GM10248 (cell line): ENCODE measurements around the gene GBP3.
"Not testable (repeated sequence)": the region's sequence is repeated elsewhere in the genome, so short reads cannot be mapped to it uniquely, and the experiment has no call there.

Experiments
- CTCF ChIA-PET: fragments of 300-600 bp; sonication (Branson Sonifier 250); formaldehyde crosslinking; extraction: SDS; loops from one replicate; lab custom pipeline; 2021; ENCODE audit warnings: antibody characterized with exemption; lab: Yijun Ruan, JAX
- POLR2A ChIA-PET: fragments of 350-650 bp; sonication (Branson Sonifier 250); formaldehyde crosslinking; extraction: SDS; loops from one replicate; lab custom pipeline; 2020; ENCODE audit warnings: antibody characterized with exemption; lab: Yijun Ruan, JAX
- DNase-seq: peaks from one replicate; pipeline ENCODE4 v3.0.0; 2012; ENCODE audit errors: extremely low spot score
- CTCF ChIP-seq: IDR thresholded peaks from 2 replicates; pipeline ENCODE4 v1.5.1; 2012; ENCODE audit warnings: mild to moderate bottlenecking, low read depth; ENCODE audit errors: extremely low read depth, missing control alignments, control extremely low read depth

The GBP3 gene

GRCh38 chr1:89023026-89023425, 360 bp upstream of the GBP3 start:
- CTCF ChIA-PET = interaction anchor here (0.7 to 2.2 kb wide), 9 partner anchors 11 to 103 kb away, joined by 3 to 7 read pairs (median 4); partner anchors contain the start of gene GBP2
- POLR2A ChIA-PET = no interaction called here
- no peak for TF ChIP-seq CTCF
- DNase-seq = no peak

GRCh38 chr1:89018318-89018717, 4.3 kb downstream of the GBP3 start:
- POLR2A ChIA-PET, DNase-seq: not testable (repeated sequence)
- CTCF ChIA-PET = interaction anchor here (0.9 kb wide), 1 partner anchor 10 kb away, joined by 3 read pairs; no protein-coding TSS in a partner anchor

GRCh38 chr1:89008511-89008910, 14.2 kb downstream of the GBP3 start:
- no peak for DNase-seq
- POLR2A ChIA-PET = no interaction called here
- TF ChIP-seq CTCF = no peak
- CTCF ChIA-PET = interaction anchor here (0.9 to 1.6 kb wide), 3 partner anchors 10 to 350 kb away, joined by 3 to 4 read pairs (median 4); no protein-coding TSS in a partner anchor

GRCh38 chr1:89005286-89006151, 17.1 kb downstream of the GBP3 start:
- ChIA-PET POLR2A (no interaction called here), CTCF (interaction anchor here (1.0 to 1.9 kb wide), 2 partner anchors 32 to 353 kb away, joined by 3 to 4 read pairs; no protein-coding TSS in a partner anchor)
- TF ChIP-seq CTCF = no peak
- DNase-seq = no peak

- CTCF ChIA-PET = interaction anchor here (0.8 to 5.5 kb wide), 4 partner anchors 29 to 356 kb away, joined by 3 to 57 read pairs (median 4); no protein-coding TSS in a partner anchor
- DNase-seq, POLR2A ChIA-PET: not testable (repeated sequence)
These were observed 20.5 kb downstream of the GBP3 start for GRCh38 chr1:89002176-89002575.

- CTCF ChIA-PET = interaction anchor here (0.8 to 5.5 kb wide), 4 partner anchors 91 to 452 kb away, joined by 3 to 57 read pairs (median 10); no protein-coding TSS in a partner anchor
- TF ChIP-seq CTCF = no peak
- POLR2A ChIA-PET = no interaction called here
These were observed 21.2 kb downstream of the GBP3 start for GRCh38 chr1:89001510-89001909.

GRCh38 chr1:88998716-88999115, 23.9 kb downstream of the GBP3 start:
- CTCF ChIA-PET = interaction anchor here (0.7 to 5.5 kb wide), 20 partner anchors 9 to 486 kb away, joined by 3 to 57 read pairs (median 5); partner anchors contain the start of genes GBP1 and GBP6
- TF ChIP-seq CTCF = peak; percentile 34
- POLR2A ChIA-PET = no interaction called here
- peak; percentile 50 for DNase-seq

More at GRCh38 chr1:89001510-89001909, 21.2 kb downstream of the GBP3 start:
- DNase-seq = no peak
